IMR-90 (cell line): Measurements from ENCODE around the gene ZNF525. TPM values are rescaled to one million over a fixed set of nuclear protein-coding genes. Genes with fewer than 3 reads are reported as not detected.
A peak's percentile ranks its signal among the peaks of the same experiment; 100 is the strongest.
"Not testable (repeated sequence)": the region's sequence is repeated elsewhere in the genome, so short reads cannot be mapped to it uniquely, and the experiment has no call there.

Experiments used
- ATAC-seq: fragments of 200-7000 bp; cut with Tn5 transposase; 2 replicates; pipeline ENCODE4 v1.9.1; 2020; ENCODE audit warnings: low read depth, mild to moderate bottlenecking, moderate library complexity
- BruUV-seq: library from RNA; stranded (reverse); fragments of 400-500 nt; replicated peaks from 2 replicates; lab custom pipeline; 2021; lab: Mats Ljungman, UMichigan
- CTCF ChIA-PET: fragments of 300-600 bp; formaldehyde crosslinking; extraction: SDS; loops from one replicate; lab custom pipeline; 2021; ENCODE audit warnings: antibody characterized with exemption; lab: Yijun Ruan, JAX
- POLR2A ChIA-PET: fragments of 300-600 bp; sonication (Branson Sonifier 250); formaldehyde crosslinking; loops from one replicate; lab custom pipeline; 2022; ENCODE audit warnings: antibody characterized with exemption; ENCODE audit not compliant: unreplicated experiment; lab: Charles Lee
- DNase-seq: peaks from one replicate; pipeline ENCODE4 v3.0.0; 2013
- H2AFZ ChIP-seq: replicated peaks from 2 replicates; pipeline ENCODE3; 2013; ENCODE audit warnings: low read length, mild to moderate bottlenecking; ENCODE audit not compliant: poor library complexity
- H2AK5ac ChIP-seq: 2 replicates; pipeline ENCODE4 v1.6.1; 2013; ENCODE audit warnings: low read depth, low read length, inconsistent platforms
- H2AK9ac ChIP-seq: replicated peaks from 2 replicates; pipeline ENCODE3; 2013; ENCODE audit warnings: mild to moderate bottlenecking, low read depth, low read length, moderate library complexity; ENCODE audit not compliant: poor library complexity
- H2BK120ac ChIP-seq: 2 replicates; pipeline ENCODE4 v1.6.1; 2013; ENCODE audit warnings: low read depth, low read length, inconsistent platforms
- H2BK15ac ChIP-seq: 3 replicates; pipeline ENCODE4 v1.6.1; 2013; ENCODE audit warnings: low read depth, low read length, inconsistent platforms
- H2BK20ac ChIP-seq: 2 replicates; pipeline ENCODE4 v1.6.1; 2013; ENCODE audit warnings: low read depth, mild to moderate bottlenecking, inconsistent platforms, low read length, moderate library complexity
- H2BK5ac ChIP-seq: 2 replicates; pipeline ENCODE4 v1.6.1; 2013; ENCODE audit warnings: mild to moderate bottlenecking, low read depth, low read length, inconsistent platforms; ENCODE audit not compliant: poor library complexity, severe bottlenecking
- H3K14ac ChIP-seq: replicated peaks from 2 replicates; pipeline ENCODE4 v1.6.1; 2013; ENCODE audit warnings: low read depth, low read length, inconsistent platforms
- H3K18ac ChIP-seq: 2 replicates; pipeline ENCODE4 v1.6.1; 2013; ENCODE audit warnings: low read depth, low read length, control low read depth
- H3K23ac ChIP-seq: 2 replicates; pipeline ENCODE4 v1.6.1; 2013; ENCODE audit warnings: low read depth, low read length, inconsistent platforms
- H3K27ac ChIP-seq: 2 replicates; pipeline ENCODE4 v1.5.1; 2013; ENCODE audit warnings: mild to moderate bottlenecking, control low read depth, low read length; ENCODE audit not compliant: insufficient read depth
- H3K27me3 ChIP-seq: 2 replicates; pipeline ENCODE4 v1.6.1; 2013; ENCODE audit warnings: low read length; ENCODE audit not compliant: control insufficient read depth, insufficient read depth
- H3K36me3 ChIP-seq: 2 replicates; pipeline ENCODE4 v1.6.1; 2013; ENCODE audit warnings: low read length, mixed read lengths; ENCODE audit not compliant: control insufficient read depth, insufficient read depth
- H3K4ac ChIP-seq: 2 replicates; pipeline ENCODE4 v1.6.1; 2013; ENCODE audit warnings: low read depth, low read length, inconsistent platforms
- H3K4me1 ChIP-seq: 2 replicates; pipeline ENCODE4 v1.6.1; 2013; ENCODE audit warnings: low read length, mixed read lengths; ENCODE audit not compliant: control insufficient read depth, insufficient read depth
- H3K4me2 ChIP-seq: 2 replicates; pipeline ENCODE4 v1.6.1; 2013; ENCODE audit warnings: low read depth, mild to moderate bottlenecking, control low read depth, low read length, moderate library complexity
- H3K4me3 ChIP-seq: 2 replicates; pipeline ENCODE4 v1.5.1; 2013; ENCODE audit warnings: low read depth, mild to moderate bottlenecking, control low read depth, low read length, moderate library complexity; ENCODE audit not compliant: insufficient read depth
- H3K56ac ChIP-seq: 2 replicates; pipeline ENCODE4 v1.6.1; 2013; ENCODE audit warnings: low read length, inconsistent platforms; ENCODE audit not compliant: insufficient read depth; ENCODE audit errors: extremely low read depth
- H3K79me1 ChIP-seq, 2 experiments: 2 replicates each; pipeline ENCODE4 v1.6.1; 2013; ENCODE audit warnings: low read length in 2 of 2, inconsistent platforms in 1 of 2, low read depth in 1 of 2
- H3K9ac ChIP-seq: 2 replicates; pipeline ENCODE4 v1.6.1; 2013; ENCODE audit warnings: low read depth, low read length, control low read depth
- H3K9me1 ChIP-seq: 2 replicates; pipeline ENCODE4 v1.6.1; 2013; ENCODE audit warnings: low read length, inconsistent platforms; ENCODE audit not compliant: insufficient read depth
- H3K9me3 ChIP-seq: 2 replicates; pipeline ENCODE4 v1.6.1; 2013; ENCODE audit warnings: low read length; ENCODE audit not compliant: control insufficient read depth, insufficient read depth
- H4K20me1 ChIP-seq: 2 replicates; pipeline ENCODE4 v1.6.1; 2013; ENCODE audit warnings: low read length, inconsistent platforms; ENCODE audit not compliant: insufficient read depth
- H4K5ac ChIP-seq: 2 replicates; pipeline ENCODE4 v1.6.1; 2013; ENCODE audit warnings: mild to moderate bottlenecking, low read depth, low read length, control low read depth
- H4K8ac ChIP-seq, 2 experiments: 2 replicates each; pipeline ENCODE4 v1.6.1; 2013; ENCODE audit warnings: low read depth in 2 of 2, low read length in 2 of 2, control low read depth in 1 of 2, inconsistent platforms in 1 of 2
- H4K91ac ChIP-seq: 2 replicates; pipeline ENCODE4 v1.6.1; 2013; ENCODE audit warnings: low read depth, low read length, inconsistent platforms; ENCODE audit not compliant: insufficient read depth
- WGBS, 2 experiments: methylation state at CpG; one replicate each; pipeline versions ENCODE4 v1.1.5 to v1.1.7; 2013; ENCODE audit warnings: missing lambda C conversion rate in 2 of 2; ENCODE audit not compliant: insufficient read length in 1 of 2; ENCODE audit errors: extremely low coverage in 2 of 2; 5-methylcytosine and 5-hydroxymethylcytosine counted together
- dilution Hi-C: fragments of 300-500 bp; cut with HindIII; formaldehyde crosslinking; loops from one replicate; pipeline ENCODE4 v1.14.3; 2018; ENCODE audit warnings: low sequenced_read_pairs; ENCODE audit not compliant: unreplicated experiment
- in situ Hi-C: fragments of 300-500 bp; cut with MboI; formaldehyde crosslinking; loops from 3 replicates; pipeline ENCODE4 v1.14.3; 2019; ENCODE audit warnings: low sequenced_read_pairs, inconsistent platforms, mixed read lengths
- intact Hi-C: fragments of 100-400 bp; cut with micrococcal nuclease; formaldehyde crosslinking; loops from 2 replicates; pipeline ENCODE4 v1.10.0; 2022
- polyA plus RNA-seq, 3 experiments: library from polyadenylated mRNA; depleted of rRNA; stranded (reverse); fragments of >200 nt; gene quantifications; 2 replicates each; pipeline ENCODE4 v1.2.3, GENCODE V29; 2012; ENCODE audit warnings: low replicate concordance in 1 of 3
- total RNA-seq: library from RNA; depleted of rRNA; stranded (reverse); fragments of >200 nt; gene quantifications from 2 replicates; pipeline ENCODE4 v1.2.3, GENCODE V29; 2012

ZNF525 gene
- total and polyA plus RNA-seq, 2 of the 4 experiments (the other 2 are of a cell fraction): 1.4 to 4.5 TPM

DNA sequence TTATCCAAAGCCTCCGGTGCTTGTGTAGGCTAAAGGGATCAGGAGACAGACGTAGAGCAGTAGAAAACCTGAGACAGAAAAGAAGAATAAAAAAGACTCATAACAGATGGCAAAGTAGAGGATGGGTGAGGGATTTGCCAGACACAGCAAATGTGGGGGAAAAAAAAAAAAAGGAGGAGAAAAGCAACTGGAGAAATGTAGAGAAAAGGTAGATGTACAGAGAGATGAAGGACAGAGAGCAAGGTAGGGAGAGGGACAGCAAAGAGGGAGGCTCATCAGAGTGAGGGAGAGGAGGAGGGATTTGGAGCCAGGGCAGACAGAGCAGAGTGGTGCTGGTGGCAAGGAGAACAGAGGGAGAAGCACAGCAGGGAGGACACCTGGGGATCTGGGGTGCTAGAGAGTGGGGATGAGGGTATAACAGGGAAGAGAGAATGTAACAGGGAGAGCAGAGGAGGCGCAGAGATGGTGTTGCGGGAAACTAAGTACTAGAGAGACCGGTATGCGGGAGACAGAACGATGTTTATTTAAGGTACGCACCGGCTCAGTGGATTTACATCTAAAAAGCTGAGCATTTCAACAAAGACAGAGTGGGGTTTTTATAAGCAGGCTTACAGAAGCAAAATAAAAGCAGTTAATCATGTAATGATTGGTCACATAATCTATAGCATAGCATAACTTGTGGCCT, 30.5 kb downstream of the ZNF525 start:
- Histone ChIP-seq H3K9ac (peak overlapping the region; percentile 72), H3K23ac (0 out of 2 replicates have a peak overlapping the region, but pooled peaks have one; percentile 39), H3K4me3 (peak overlapping the region; percentile 68), H2AFZ (peak overlapping the region; percentile 92), H3K27ac (peak overlapping the region; percentile 56), H3K36me3 (peaks cover 19% of the 10 kb centered on the region), H3K4me2 (peak overlapping the region; percentile 71), H3K56ac (0 out of 2 replicates have a peak overlapping the region, but pooled peaks have one; percentile 35)
- dilution Hi-C loops, H2BK120ac ChIP-seq, H3K79me1 ChIP-seq, H4K20me1 ChIP-seq, DNase-seq, H2BK5ac ChIP-seq, H4K91ac ChIP-seq, H3K18ac ChIP-seq, H2AK9ac ChIP-seq, H4K8ac ChIP-seq, H3K27me3 ChIP-seq, H2BK20ac ChIP-seq, H2BK15ac ChIP-seq, H3K14ac ChIP-seq, H3K9me3 ChIP-seq, H4K5ac ChIP-seq, ATAC-seq, H3K4me1 ChIP-seq, BruUV-seq, H2AK5ac ChIP-seq, CTCF ChIA-PET, H3K4ac ChIP-seq, in situ Hi-C loops, POLR2A ChIA-PET, H3K9me1 ChIP-seq: not testable (repeated sequence)
- WGBS, 2 experiments: no CpG with 5 or more reads among the region's 9 CpGs
- intact Hi-C loops: loop anchor here (10.0 kb wide), 1 partner anchor 201 kb away; the partner anchor contains the start of gene ZNF665
